GM21737 (cell line): ENCODE data around the gene TPRN.

ENCODE experiments used
- ATAC-seq: cut with Tn5 transposase; IDR thresholded peaks from one replicate; pipeline ENCODE4 v1.9.1; 2021; ENCODE audit warnings: mild to moderate bottlenecking, moderate library complexity; ENCODE audit not compliant: unreplicated experiment

The TPRN gene

GRCh38 chr9:137146527-137146918 is 54.0 kb downstream of the TPRN start:
- no peak for ATAC-seq

DNA sequence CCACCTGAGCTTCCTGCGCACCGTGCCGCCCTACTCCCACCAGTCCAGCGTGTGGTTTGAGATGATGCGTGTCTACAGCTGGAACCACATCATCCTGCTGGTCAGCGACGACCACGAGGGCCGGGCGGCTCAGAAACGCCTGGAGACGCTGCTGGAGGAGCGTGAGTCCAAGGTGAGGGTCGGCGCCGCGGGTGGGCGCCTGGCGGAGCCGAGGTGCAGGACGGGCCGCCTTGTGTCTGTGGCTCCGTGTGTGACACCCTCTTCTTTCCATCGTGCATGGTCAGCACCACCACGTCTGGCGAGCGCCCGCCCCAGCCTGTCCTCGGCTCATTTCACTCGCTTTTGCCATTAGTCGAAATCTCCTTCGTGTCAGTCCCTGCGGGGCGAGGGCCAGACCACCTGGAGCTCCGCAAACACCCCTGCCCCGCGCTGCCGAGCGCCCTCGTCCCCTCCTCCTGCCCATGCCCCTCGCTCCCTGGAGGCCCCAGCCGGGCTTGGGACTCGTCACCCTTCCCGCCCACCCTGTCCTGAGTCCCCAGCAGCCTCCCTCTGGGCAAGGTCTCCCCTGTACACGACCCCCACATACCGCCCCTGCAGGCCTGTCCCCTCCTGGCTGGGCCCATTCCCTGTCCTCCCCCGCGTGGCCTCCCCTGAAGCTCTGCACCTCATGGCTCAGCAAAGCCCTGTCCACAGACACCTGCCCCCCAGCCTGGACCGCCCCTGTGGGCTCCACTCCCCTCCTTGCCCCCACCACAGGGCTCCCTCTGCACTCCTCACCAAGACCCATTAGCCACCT is 54.6 kb downstream of the TPRN start:
- ATAC-seq, result no peak

- ATAC-seq, result no peak
Observed at GRCh38 chr9:137143459-137143858, 57.1 kb downstream of the TPRN start.

GRCh38 chr9:137141976-137142936 is 58.3 kb downstream of the TPRN start:
- no peak for ATAC-seq
